ENCODE measurements around the gene KLC1.

DNA sequence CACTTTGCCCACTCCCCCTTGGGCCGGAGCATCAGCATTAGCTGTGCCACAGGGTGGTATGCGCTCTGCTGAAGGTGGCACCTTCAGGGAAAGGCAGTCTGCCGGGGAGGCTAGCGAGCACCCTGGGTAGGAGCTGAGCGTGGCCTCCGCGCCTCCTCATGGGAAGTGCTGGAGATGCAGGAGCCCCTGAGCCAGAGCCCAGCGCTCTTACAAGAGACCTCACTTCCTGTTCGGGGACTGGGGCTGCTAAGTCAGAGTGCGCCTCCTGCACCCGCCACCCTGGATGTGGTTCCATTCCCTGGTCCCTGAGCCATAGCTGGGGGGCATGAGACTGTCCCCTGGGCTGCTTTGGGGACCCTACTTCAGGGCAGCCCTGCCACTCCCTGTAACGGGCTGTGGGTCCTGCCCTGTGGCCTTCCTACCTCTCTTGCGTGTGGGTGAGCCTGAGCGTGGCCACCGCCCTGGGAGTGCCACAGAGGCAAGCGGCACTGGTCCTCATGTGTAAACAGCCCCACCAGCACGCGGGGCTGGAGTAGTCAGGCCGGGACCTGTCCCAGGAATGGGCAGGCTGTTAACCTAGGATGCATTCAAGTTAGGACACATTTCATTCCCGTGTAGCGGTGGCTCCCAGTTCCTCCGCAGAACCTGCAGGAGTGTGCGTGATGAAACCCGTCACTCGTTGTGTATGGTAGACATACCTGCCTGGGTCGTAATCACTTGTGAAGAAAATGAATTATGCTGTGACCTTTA, 46.9 kb upstream of the KLC1 start:
- TF ChIP-seq HDAC6 (IDR thresholded peaks at IDR 0.05; ENCODE audit: low read depth, low read length) (no peak), E2F5 (CRISPR knock-in tag; conservative IDR thresholded peaks at IDR 0.05) (no peak), THRA (CRISPR knock-in tag; IDR thresholded peaks at IDR 0.05; ENCODE audit: borderline replicate concordance) (no peak), FOXJ3 (CRISPR knock-in tag; IDR thresholded peaks at IDR 0.05; ENCODE audit: borderline replicate concordance) (no peak), TAF1 (CRISPR knock-in tag; IDR thresholded peaks at IDR 0.05) (no peak)

Data from HepG2 (cell line).